GM10248 (cell line): ENCODE results near the gene NFATC2.

Experiments
- CTCF ChIA-PET: fragments of 300-600 bp; sonication (Branson Sonifier 250); formaldehyde crosslinking; extraction: SDS; loops from one replicate; lab custom pipeline; 2021; ENCODE audit warnings: antibody characterized with exemption; lab: Yijun Ruan, JAX
- POLR2A ChIA-PET: fragments of 350-650 bp; sonication (Branson Sonifier 250); formaldehyde crosslinking; extraction: SDS; loops from one replicate; lab custom pipeline; 2020; ENCODE audit warnings: antibody characterized with exemption; lab: Yijun Ruan, JAX
- DNase-seq: peaks from one replicate; pipeline ENCODE4 v3.0.0; 2012; ENCODE audit errors: extremely low spot score
- TF ChIP-seq, protein P1 (sequence below): IDR thresholded peaks from 2 replicates; pipeline ENCODE4 v1.5.1; 2012; ENCODE audit warnings: mild to moderate bottlenecking, low read depth; ENCODE audit errors: extremely low read depth, missing control alignments, control extremely low read depth

Gene NFATC2

DNA sequence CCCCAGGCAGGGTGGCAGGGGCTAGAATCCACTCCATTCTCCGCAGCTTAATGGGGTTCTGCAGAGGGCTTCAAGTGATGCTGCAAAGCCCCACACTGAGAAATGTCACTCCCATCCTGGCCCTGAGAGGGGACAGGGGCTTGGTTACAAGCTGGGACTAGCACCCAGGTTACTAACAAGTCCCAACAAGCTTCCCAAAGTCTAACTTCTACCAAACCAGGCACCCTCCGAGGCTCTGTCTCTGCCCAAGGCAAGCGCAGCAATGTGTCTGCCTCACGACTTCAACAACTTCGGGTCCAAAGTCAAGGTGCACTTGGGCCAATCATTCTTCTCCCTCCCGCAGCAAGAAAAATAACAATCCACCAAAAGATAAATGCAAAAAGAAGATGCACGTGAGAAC, 45.6 kb downstream of the NFATC2 start:
- ChIA-PET CTCF (interaction anchor here (1.3 kb wide), 1 partner anchor 17 kb away, joined by 5 read pairs; no protein-coding TSS in a partner anchor), POLR2A (no interaction called here)
- no peak for DNase-seq
- TF ChIP-seq, protein P1, sequence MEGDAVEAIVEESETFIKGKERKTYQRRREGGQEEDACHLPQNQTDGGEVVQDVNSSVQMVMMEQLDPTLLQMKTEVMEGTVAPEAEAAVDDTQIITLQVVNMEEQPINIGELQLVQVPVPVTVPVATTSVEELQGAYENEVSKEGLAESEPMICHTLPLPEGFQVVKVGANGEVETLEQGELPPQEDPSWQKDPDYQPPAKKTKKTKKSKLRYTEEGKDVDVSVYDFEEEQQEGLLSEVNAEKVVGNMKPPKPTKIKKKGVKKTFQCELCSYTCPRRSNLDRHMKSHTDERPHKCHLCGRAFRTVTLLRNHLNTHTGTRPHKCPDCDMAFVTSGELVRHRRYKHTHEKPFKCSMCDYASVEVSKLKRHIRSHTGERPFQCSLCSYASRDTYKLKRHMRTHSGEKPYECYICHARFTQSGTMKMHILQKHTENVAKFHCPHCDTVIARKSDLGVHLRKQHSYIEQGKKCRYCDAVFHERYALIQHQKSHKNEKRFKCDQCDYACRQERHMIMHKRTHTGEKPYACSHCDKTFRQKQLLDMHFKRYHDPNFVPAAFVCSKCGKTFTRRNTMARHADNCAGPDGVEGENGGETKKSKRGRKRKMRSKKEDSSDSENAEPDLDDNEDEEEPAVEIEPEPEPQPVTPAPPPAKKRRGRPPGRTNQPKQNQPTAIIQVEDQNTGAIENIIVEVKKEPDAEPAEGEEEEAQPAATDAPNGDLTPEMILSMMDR: no peak

DNA sequence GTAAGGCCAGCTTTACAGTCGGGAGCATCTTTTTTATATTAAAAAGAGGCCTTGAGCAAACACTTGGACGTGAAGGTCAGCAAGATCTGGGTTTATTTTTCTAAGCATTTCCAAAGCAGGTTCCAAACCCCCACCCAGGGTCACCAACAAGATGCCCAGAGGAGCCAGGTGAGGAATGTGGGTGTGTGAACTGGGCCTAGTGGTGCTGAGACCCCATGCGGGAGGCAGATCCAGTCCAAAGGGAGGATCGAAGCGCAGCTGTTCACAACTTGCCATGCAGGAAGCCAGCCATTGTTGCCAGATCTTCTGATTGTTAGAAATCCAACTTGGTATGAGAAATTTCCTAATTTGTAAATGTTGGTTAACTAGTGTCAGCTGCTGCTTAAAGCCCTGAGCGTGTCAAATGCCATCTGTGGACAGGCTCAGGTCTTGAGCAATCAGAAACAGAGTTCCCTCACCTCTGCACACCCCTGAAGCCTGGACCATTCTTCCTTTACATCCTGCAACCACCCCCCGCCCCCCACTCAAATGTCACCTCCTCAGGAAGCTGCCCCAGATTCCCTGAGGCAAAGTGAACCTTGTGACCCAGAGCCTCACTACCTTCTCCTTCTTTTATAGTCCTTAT, 46.5 kb downstream of the NFATC2 start:
- POLR2A ChIA-PET: interaction anchor here (0.5 kb wide), 1 partner anchor 114 kb away, joined by 7 read pairs; no protein-coding TSS in a partner anchor

DNA sequence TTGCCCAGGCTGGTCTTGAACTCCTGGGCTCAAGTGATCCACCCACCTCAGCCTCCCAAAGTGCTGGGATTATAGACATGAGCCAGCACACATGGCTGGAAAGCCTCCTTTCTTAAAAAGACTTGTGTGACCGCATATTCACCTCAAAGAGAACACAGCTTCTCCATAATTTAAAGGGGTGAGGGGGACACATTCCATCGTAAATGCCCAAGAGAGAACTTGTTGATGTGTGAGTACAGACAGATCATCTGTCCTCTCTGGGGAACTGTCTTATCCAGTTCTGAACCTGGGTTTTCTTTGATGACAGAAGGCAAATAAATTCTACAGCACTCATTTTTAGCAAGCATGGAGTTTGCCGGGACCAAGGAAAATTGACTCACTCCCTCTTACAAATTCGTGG, 47.2 kb downstream of the NFATC2 start:
- TF ChIP-seq, protein P1: no peak
- DNase-seq: no peak
- CTCF ChIA-PET: interaction anchor here (0.7 to 1.5 kb wide), 3 partner anchors 19 to 45 kb away, joined by 3 to 4 read pairs (median 3); no protein-coding TSS in a partner anchor
- POLR2A ChIA-PET: interaction anchor here (0.5 kb wide), 1 partner anchor 113 kb away, joined by 7 read pairs; no protein-coding TSS in a partner anchor

More for the DNA sequence above, 46.5 kb downstream of the NFATC2 start:
- TF ChIP-seq, protein P1: no peak
- DNase-seq: no peak
- CTCF ChIA-PET: interaction anchor here (1.5 kb wide), 1 partner anchor 34 kb away, joined by 4 read pairs; no protein-coding TSS in a partner anchor

DNA sequence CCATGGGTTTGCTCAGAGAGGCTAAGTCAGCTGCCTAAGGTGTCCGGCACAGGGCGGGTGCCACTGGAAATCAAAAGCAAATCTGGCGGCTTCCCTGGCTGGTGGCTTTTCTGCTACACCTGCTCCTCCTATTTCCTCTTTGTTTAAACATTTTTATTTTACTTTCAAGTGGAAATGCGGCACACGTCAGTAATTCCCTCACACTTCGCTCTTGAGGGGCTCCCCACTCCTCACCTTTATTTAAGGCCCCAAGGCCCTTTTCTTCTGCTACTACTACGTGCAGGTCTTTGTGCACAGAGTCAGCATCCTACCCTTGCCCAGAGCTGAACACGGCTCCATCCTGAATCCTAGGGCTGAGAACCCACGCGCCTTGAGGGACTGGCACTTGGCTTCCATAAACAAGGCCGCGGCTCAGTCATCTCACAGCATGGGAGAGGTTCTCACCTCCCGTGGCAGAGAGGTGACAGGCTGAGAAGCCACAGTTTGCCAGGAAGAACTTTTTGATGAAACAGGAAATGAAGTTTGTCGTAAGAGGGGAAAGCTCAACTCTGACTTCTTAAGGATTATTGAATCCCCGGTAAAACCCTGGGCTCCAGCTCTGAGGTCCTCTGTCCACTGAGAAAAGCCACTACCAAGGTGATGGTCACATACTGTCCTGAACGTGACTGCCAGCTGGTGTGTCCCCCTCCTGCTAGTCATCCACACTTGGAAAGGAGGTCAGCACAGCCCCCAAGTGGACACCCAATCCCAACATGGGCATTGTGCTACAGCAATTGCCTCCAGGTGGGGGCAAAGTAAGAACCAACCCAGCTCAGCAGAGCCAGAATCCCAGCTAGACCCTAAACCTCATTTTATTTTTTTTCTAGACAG, 48.0 kb downstream of the NFATC2 start:
- DNase-seq: no peak
- ChIA-PET POLR2A (no interaction called here), CTCF (interaction anchor here (0.7 to 1.9 kb wide), 6 partner anchors 13 to 60 kb away, joined by 3 to 6 read pairs (median 3); no protein-coding TSS in a partner anchor)
- TF ChIP-seq, protein P1: no peak

DNA sequence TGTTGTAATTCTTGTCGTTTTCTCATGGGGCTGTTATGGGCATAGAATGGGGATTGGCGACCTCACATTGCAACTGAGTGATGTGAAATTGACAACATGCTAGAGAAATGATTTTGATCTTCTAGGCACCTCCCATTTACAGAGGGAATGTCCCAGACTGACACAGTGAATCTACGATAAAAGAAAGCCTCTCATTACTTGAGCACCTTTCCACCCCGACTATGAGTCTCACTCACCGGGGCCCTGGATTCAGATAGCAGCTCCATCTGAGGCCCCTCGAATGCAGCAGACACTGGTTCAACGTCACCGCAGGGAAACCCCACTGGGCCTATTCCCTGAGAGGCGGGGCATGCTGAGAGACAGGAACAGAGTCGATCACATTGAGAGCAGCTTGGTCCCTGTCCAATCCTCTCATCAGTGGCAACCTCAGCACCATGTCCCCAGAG, 49.1 kb downstream of the NFATC2 start:
- no peak for DNase-seq
- TF ChIP-seq, protein P1: no peak
- POLR2A ChIA-PET: no interaction called here
- CTCF ChIA-PET: interaction anchor here (1.3 to 1.9 kb wide), 2 partner anchors 8 to 12 kb away, joined by 4 to 6 read pairs; no protein-coding TSS in a partner anchor
